HEK293 (cell line): Measurements from ENCODE around the gene HNRNPUL2.

Experiments
- GLIS1 ChIP-seq: fragments of 450-650 bp; formaldehyde crosslinking; IDR thresholded peaks from 2 replicates; pipeline ENCODE4 v1.5.1; 2016; ENCODE audit warnings: missing biosample characterization, missing genetic modification characterization
- HOXA7 ChIP-seq: sonication (generic); formaldehyde crosslinking; IDR thresholded peaks from 2 replicates; pipeline ENCODE4 v1.8.1; 2022; ENCODE audit warnings: missing genetic modification reagents, borderline replicate concordance
- MEIS1 ChIP-seq: sonication (generic); formaldehyde crosslinking; IDR thresholded peaks from 2 replicates; pipeline ENCODE4 v1.8.1; 2022; ENCODE audit warnings: missing genetic modification reagents, mild to moderate bottlenecking, borderline replicate concordance
- ZBTB1 ChIP-seq: fragments of 450-650 bp; formaldehyde crosslinking; IDR thresholded peaks from 2 replicates; pipeline ENCODE4 v1.5.1; 2016; ENCODE audit warnings: missing biosample characterization, missing genetic modification characterization
- ZFP37 ChIP-seq: fragments of 450-650 bp; formaldehyde crosslinking; IDR thresholded peaks from 2 replicates; pipeline ENCODE4 v1.5.1; 2016; ENCODE audit warnings: missing biosample characterization, missing genetic modification characterization
- ZNF132 ChIP-seq: fragments of 450-650 bp; formaldehyde crosslinking; IDR thresholded peaks from 2 replicates; pipeline ENCODE4 v1.5.1; 2017; ENCODE audit warnings: missing biosample characterization, missing genetic modification characterization, borderline replicate concordance
- ZNF157 ChIP-seq: fragments of 450-650 bp; formaldehyde crosslinking; IDR thresholded peaks from 2 replicates; pipeline ENCODE4 v1.5.1; 2016; ENCODE audit warnings: missing biosample characterization, missing genetic modification characterization
- ZNF266 ChIP-seq: fragments of 450-650 bp; formaldehyde crosslinking; IDR thresholded peaks from 2 replicates; pipeline ENCODE4 v1.5.1; 2016; ENCODE audit warnings: missing biosample characterization, missing genetic modification characterization, low read depth
- ZNF311 ChIP-seq: fragments of 450-650 bp; formaldehyde crosslinking; IDR thresholded peaks from 2 replicates; pipeline ENCODE4 v1.5.1; 2017; ENCODE audit warnings: missing biosample characterization, missing genetic modification characterization, borderline replicate concordance
- ZNF335 ChIP-seq: fragments of 450-650 bp; formaldehyde crosslinking; conservative IDR thresholded peaks from 2 replicates; pipeline ENCODE4 v1.5.1; 2016; ENCODE audit warnings: missing biosample characterization, missing genetic modification characterization
- ZNF48 ChIP-seq: fragments of 450-650 bp; formaldehyde crosslinking; IDR thresholded peaks from 2 replicates; pipeline ENCODE4 v1.5.1; 2016; ENCODE audit warnings: missing biosample characterization, missing genetic modification characterization
- ZNF529 ChIP-seq: fragments of 450-650 bp; formaldehyde crosslinking; IDR thresholded peaks from 2 replicates; pipeline ENCODE4 v1.5.1; 2017; ENCODE audit warnings: missing genetic modification characterization, missing biosample characterization; ENCODE audit not compliant: insufficient replicate concordance
- ZNF571 ChIP-seq: fragments of 450-650 bp; formaldehyde crosslinking; IDR thresholded peaks from 2 replicates; pipeline ENCODE4 v1.5.0; 2017; ENCODE audit warnings: missing biosample characterization, missing genetic modification characterization
- ZNF621 ChIP-seq: fragments of 450-650 bp; formaldehyde crosslinking; IDR thresholded peaks from 2 replicates; pipeline ENCODE4 v1.5.1; 2017; ENCODE audit warnings: missing biosample characterization, missing genetic modification characterization
- ZNF629 ChIP-seq: fragments of 450-650 bp; formaldehyde crosslinking; IDR thresholded peaks from 2 replicates; pipeline ENCODE4 v1.5.1; 2017; ENCODE audit warnings: missing biosample characterization, missing genetic modification characterization
- ZNF658 ChIP-seq: fragments of 450-650 bp; formaldehyde crosslinking; IDR thresholded peaks from 2 replicates; pipeline ENCODE4; 2016; ENCODE audit warnings: missing biosample characterization, missing genetic modification characterization
- ZNF776 ChIP-seq: fragments of 450-650 bp; formaldehyde crosslinking; IDR thresholded peaks from 2 replicates; pipeline ENCODE4 v1.5.0; 2017; ENCODE audit warnings: missing biosample characterization, missing genetic modification characterization, borderline replicate concordance
- ZNF830 ChIP-seq: fragments of 450-650 bp; IDR thresholded peaks from 2 replicates; pipeline ENCODE4 v1.5.0; 2018; ENCODE audit warnings: missing biosample characterization, missing genetic modification characterization, low read depth, mild to moderate bottlenecking, moderate library complexity
- ZNF843 ChIP-seq: fragments of 450-650 bp; formaldehyde crosslinking; IDR thresholded peaks from 2 replicates; pipeline ENCODE4 v1.5.1; 2016; ENCODE audit warnings: missing biosample characterization, missing genetic modification characterization
- TF ChIP-seq, protein P1 (sequence below): fragments of 450-650 bp; formaldehyde crosslinking; IDR thresholded peaks from 2 replicates; pipeline ENCODE4 v1.5.1; 2017; ENCODE audit warnings: missing biosample characterization, missing genetic modification characterization
- TF ChIP-seq, protein P2 (sequence below): fragments of 450-650 bp; formaldehyde crosslinking; IDR thresholded peaks from 2 replicates; pipeline ENCODE4 v1.5.1; 2016; ENCODE audit warnings: missing biosample characterization, missing genetic modification characterization
- TF ChIP-seq, protein P3 (sequence below): fragments of 450-650 bp; formaldehyde crosslinking; IDR thresholded peaks from 2 replicates; pipeline ENCODE4 v1.5.1; 2016; ENCODE audit warnings: missing biosample characterization, missing genetic modification characterization
- TF ChIP-seq, protein P4 (sequence below): fragments of 450-650 bp; formaldehyde crosslinking; IDR thresholded peaks from 2 replicates; pipeline ENCODE4 v1.5.1; 2016; ENCODE audit warnings: missing biosample characterization, missing genetic modification characterization
- TF ChIP-seq, protein P5 (sequence below): fragments of 450-650 bp; formaldehyde crosslinking; IDR thresholded peaks from 2 replicates; pipeline ENCODE4 v1.5.1; 2016; ENCODE audit warnings: missing biosample characterization, missing genetic modification characterization
- TF ChIP-seq, protein P6 (sequence below): fragments of 450-650 bp; formaldehyde crosslinking; IDR thresholded peaks from 2 replicates; pipeline ENCODE4 v1.5.1; 2016; ENCODE audit warnings: missing biosample characterization, missing genetic modification characterization, low read depth

The HNRNPUL2 gene

DNA sequence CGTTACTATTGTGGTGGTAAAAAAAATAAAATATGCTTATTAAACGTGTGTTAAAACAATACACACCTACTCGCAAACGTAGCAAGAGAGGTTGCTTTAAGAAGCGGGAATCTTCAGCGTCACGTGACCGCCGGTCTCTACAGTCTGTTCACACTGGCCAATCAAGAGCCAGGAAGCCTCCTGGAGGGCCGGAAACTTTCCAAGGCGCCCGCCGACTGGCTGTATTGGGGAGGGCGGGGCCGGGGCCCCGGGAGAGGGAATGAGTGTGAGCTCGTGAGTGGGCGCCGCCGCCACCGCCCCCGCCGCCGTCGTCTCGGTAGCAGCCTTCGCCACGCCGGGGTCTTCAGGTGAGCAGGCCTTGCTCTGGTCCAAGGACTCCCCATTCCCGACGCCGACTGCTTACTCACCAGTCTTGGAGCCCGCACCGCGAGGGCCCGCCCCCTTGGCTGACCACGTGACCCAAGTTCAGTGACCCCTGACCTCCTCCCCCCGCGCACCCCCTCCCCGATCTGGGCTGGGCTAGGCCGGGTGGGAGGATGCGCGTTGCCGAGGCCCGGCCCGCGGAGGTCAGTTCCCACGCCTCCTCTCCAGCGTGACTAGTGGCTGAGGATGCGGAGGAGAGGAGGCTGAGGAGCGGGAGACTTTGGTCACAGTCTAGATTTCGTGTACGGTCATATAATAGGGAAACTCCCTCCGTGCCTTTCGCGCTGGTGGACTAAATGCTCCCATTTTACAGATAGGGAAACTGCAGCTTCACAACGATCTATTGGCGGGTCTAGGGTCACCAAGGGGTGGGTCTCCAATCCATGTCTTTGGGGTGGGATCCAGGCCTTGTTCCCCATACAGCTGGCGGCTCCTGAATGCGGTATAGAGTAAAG, 44.1 kb upstream of the HNRNPUL2 start, which contains the start of gene TAF6L (continued):
- TF ChIP-seq ZNF335 (tag by site-specific recombination), result peak; percentile 94
- TF ChIP-seq, protein P1, sequence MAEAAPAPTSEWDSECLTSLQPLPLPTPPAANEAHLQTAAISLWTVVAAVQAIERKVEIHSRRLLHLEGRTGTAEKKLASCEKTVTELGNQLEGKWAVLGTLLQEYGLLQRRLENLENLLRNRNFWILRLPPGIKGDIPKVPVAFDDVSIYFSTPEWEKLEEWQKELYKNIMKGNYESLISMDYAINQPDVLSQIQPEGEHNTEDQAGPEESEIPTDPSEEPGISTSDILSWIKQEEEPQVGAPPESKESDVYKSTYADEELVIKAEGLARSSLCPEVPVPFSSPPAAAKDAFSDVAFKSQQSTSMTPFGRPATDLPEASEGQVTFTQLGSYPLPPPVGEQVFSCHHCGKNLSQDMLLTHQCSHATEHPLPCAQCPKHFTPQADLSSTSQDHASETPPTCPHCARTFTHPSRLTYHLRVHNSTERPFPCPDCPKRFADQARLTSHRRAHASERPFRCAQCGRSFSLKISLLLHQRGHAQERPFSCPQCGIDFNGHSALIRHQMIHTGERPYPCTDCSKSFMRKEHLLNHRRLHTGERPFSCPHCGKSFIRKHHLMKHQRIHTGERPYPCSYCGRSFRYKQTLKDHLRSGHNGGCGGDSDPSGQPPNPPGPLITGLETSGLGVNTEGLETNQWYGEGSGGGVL, result peak; percentile 73
- TF ChIP-seq, protein P2, sequence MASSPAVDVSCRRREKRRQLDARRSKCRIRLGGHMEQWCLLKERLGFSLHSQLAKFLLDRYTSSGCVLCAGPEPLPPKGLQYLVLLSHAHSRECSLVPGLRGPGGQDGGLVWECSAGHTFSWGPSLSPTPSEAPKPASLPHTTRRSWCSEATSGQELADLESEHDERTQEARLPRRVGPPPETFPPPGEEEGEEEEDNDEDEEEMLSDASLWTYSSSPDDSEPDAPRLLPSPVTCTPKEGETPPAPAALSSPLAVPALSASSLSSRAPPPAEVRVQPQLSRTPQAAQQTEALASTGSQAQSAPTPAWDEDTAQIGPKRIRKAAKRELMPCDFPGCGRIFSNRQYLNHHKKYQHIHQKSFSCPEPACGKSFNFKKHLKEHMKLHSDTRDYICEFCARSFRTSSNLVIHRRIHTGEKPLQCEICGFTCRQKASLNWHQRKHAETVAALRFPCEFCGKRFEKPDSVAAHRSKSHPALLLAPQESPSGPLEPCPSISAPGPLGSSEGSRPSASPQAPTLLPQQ (tag by site-specific recombination), result no peak; the same call in 1 of the 2 replicates
- TF ChIP-seq ZNF266 (tag by site-specific recombination), result no peak
- TF ChIP-seq, protein P3, sequence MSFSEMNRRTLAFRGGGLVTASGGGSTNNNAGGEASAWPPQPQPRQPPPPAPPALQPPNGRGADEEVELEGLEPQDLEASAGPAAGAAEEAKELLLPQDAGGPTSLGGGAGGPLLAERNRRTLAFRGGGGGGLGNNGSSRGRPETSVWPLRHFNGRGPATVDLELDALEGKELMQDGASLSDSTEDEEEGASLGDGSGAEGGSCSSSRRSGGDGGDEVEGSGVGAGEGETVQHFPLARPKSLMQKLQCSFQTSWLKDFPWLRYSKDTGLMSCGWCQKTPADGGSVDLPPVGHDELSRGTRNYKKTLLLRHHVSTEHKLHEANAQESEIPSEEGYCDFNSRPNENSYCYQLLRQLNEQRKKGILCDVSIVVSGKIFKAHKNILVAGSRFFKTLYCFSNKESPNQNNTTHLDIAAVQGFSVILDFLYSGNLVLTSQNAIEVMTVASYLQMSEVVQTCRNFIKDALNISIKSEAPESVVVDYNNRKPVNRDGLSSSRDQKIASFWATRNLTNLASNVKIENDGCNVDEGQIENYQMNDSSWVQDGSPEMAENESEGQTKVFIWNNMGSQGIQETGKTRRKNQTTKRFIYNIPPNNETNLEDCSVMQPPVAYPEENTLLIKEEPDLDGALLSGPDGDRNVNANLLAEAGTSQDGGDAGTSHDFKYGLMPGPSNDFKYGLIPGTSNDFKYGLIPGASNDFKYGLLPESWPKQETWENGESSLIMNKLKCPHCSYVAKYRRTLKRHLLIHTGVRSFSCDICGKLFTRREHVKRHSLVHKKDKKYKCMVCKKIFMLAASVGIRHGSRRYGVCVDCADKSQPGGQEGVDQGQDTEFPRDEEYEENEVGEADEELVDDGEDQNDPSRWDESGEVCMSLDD (tag by site-specific recombination), result peak; percentile 94
- peak; percentile 44; the same call in 1 of the 2 replicates for TF ChIP-seq ZNF843 (tag by site-specific recombination)
- TF ChIP-seq ZNF48 (tag by site-specific recombination), result no peak
- no peak for TF ChIP-seq ZFP37
- no peak for TF ChIP-seq ZNF132 (tag by site-specific recombination)
- peak; percentile 69 for TF ChIP-seq GLIS1
- no peak for TF ChIP-seq MEIS1 (CRISPR knock-in tag)
- TF ChIP-seq ZNF571 (tag by site-specific recombination), result no peak
- no peak for TF ChIP-seq ZNF658 (tag by site-specific recombination)
- no peak for TF ChIP-seq ZNF311
- TF ChIP-seq ZNF830, result no peak
- TF ChIP-seq ZNF157 (tag by site-specific recombination), result no peak
- TF ChIP-seq HOXA7 (CRISPR knock-in tag), result no peak
- TF ChIP-seq, protein P4, sequence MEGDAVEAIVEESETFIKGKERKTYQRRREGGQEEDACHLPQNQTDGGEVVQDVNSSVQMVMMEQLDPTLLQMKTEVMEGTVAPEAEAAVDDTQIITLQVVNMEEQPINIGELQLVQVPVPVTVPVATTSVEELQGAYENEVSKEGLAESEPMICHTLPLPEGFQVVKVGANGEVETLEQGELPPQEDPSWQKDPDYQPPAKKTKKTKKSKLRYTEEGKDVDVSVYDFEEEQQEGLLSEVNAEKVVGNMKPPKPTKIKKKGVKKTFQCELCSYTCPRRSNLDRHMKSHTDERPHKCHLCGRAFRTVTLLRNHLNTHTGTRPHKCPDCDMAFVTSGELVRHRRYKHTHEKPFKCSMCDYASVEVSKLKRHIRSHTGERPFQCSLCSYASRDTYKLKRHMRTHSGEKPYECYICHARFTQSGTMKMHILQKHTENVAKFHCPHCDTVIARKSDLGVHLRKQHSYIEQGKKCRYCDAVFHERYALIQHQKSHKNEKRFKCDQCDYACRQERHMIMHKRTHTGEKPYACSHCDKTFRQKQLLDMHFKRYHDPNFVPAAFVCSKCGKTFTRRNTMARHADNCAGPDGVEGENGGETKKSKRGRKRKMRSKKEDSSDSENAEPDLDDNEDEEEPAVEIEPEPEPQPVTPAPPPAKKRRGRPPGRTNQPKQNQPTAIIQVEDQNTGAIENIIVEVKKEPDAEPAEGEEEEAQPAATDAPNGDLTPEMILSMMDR (tag by site-specific recombination), result no peak; the same call in 1 of the 2 replicates
- no peak for TF ChIP-seq ZBTB1
- TF ChIP-seq, protein P5, sequence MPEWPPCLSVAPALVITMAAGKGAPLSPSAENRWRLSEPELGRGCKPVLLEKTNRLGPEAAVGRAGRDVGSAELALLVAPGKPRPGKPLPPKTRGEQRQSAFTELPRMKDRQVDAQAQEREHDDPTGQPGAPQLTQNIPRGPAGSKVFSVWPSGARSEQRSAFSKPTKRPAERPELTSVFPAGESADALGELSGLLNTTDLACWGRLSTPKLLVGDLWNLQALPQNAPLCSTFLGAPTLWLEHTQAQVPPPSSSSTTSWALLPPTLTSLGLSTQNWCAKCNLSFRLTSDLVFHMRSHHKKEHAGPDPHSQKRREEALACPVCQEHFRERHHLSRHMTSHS, result no peak
- TF ChIP-seq, protein P6, sequence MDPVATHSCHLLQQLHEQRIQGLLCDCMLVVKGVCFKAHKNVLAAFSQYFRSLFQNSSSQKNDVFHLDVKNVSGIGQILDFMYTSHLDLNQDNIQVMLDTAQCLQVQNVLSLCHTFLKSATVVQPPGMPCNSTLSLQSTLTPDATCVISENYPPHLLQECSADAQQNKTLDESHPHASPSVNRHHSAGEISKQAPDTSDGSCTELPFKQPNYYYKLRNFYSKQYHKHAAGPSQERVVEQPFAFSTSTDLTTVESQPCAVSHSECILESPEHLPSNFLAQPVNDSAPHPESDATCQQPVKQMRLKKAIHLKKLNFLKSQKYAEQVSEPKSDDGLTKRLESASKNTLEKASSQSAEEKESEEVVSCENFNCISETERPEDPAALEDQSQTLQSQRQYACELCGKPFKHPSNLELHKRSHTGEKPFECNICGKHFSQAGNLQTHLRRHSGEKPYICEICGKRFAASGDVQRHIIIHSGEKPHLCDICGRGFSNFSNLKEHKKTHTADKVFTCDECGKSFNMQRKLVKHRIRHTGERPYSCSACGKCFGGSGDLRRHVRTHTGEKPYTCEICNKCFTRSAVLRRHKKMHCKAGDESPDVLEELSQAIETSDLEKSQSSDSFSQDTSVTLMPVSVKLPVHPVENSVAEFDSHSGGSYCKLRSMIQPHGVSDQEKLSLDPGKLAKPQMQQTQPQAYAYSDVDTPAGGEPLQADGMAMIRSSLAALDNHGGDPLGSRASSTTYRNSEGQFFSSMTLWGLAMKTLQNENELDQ (tag by site-specific recombination), result no peak
- TF ChIP-seq ZNF629, result peak; percentile 58; the same call in 1 of the 2 replicates
- no peak for TF ChIP-seq ZNF776
- no peak for TF ChIP-seq ZNF529 (tag by site-specific recombination)
- TF ChIP-seq ZNF621 (tag by site-specific recombination), result no peak
